HepG2 (cell line): ENCODE data around the gene DSTYK.

Experiments
- ATF7 ChIP-seq, 2 experiments: fragments of 450-650 bp in 1 of 2; sonication (generic) in 1 of 2; formaldehyde crosslinking in 1 of 2; IDR thresholded peaks; 2 replicates each; pipeline versions ENCODE4 v1.4.0 to v1.6.1; 2016 to 2020; ENCODE audit warnings: antibody characterized with exemption in 1 of 2, mild to moderate bottlenecking in 1 of 2, missing genetic modification reagents in 1 of 2
- POLR2A ChIP-seq, 2 experiments: IDR thresholded peaks; 2 replicates each; pipeline ENCODE4 v1.6.1; 2011; ENCODE audit warnings: low read depth in 2 of 2, low read length in 2 of 2, mild to moderate bottlenecking in 1 of 2, moderate library complexity in 1 of 2; ENCODE audit not compliant: insufficient read depth in 1 of 2
- RFX5 ChIP-seq: IDR thresholded peaks from 2 replicates; pipeline ENCODE4 v1.6.1; 2011; ENCODE audit warnings: low read depth, low read length, improper control_type of control experiment
- ZNF530 ChIP-seq: sonication (generic); formaldehyde crosslinking; IDR thresholded peaks from 2 replicates; pipeline ENCODE4 v1.5.0; 2020; ENCODE audit warnings: low read depth, mild to moderate bottlenecking, missing genetic modification reagents
- ZNF672 ChIP-seq: sonication (generic); formaldehyde crosslinking; IDR thresholded peaks from 2 replicates; pipeline ENCODE4 v1.8.1; 2022; ENCODE audit warnings: missing genetic modification reagents
- TF ChIP-seq, protein P1 (sequence below): sonication (generic); formaldehyde crosslinking; IDR thresholded peaks from 2 replicates; pipeline ENCODE4 v1.5.0; 2020; ENCODE audit warnings: mild to moderate bottlenecking, missing genetic modification reagents, moderate library complexity
- TF ChIP-seq, protein P2 (sequence below), 2 experiments: sonication (generic) in 1 of 2; formaldehyde crosslinking in 1 of 2; IDR thresholded peaks; 2 replicates each; pipeline versions ENCODE4 v1.5.1 to v1.6.1; 2011 to 2020; ENCODE audit warnings: borderline replicate concordance in 1 of 2, low read depth in 1 of 2, low read length in 1 of 2, mild to moderate bottlenecking in 1 of 2, missing genetic modification reagents in 1 of 2, moderate library complexity in 1 of 2

DNA sequence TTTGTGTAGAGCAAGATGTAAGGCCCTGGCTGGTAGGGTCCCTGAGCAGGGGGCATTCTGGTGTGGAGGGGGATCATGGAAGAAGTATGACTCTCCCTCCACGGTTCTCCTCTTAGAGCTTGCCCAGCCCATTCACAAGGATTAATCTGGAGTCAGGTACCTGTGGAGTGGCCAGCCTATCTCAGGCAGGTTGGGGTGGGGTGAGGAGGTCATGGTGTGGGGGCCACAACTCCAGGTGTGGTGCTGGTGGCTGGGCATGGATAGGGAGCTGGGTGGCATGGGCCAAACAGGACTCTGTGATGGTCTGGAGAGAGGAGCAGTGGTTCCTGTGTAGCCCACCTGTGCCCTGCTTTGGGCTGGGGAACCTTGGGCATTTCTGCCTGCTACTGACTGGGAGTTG lies 48.5 kb upstream of the DSTYK start:
- TF ChIP-seq, protein P1, sequence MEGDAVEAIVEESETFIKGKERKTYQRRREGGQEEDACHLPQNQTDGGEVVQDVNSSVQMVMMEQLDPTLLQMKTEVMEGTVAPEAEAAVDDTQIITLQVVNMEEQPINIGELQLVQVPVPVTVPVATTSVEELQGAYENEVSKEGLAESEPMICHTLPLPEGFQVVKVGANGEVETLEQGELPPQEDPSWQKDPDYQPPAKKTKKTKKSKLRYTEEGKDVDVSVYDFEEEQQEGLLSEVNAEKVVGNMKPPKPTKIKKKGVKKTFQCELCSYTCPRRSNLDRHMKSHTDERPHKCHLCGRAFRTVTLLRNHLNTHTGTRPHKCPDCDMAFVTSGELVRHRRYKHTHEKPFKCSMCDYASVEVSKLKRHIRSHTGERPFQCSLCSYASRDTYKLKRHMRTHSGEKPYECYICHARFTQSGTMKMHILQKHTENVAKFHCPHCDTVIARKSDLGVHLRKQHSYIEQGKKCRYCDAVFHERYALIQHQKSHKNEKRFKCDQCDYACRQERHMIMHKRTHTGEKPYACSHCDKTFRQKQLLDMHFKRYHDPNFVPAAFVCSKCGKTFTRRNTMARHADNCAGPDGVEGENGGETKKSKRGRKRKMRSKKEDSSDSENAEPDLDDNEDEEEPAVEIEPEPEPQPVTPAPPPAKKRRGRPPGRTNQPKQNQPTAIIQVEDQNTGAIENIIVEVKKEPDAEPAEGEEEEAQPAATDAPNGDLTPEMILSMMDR (CRISPR knock-in tag): no peak
- TF ChIP-seq ZNF530 (CRISPR knock-in tag) (no peak), ZNF672 (CRISPR knock-in tag) (no peak), RFX5 (no peak), POLR2A (IDR thresholded peaks at IDR 0.05; ENCODE audit: insufficient read depth in 1 of 2, low read depth in 2 of 2, low read length in 2 of 2) (no peak), ATF7 (IDR thresholded peaks at IDR 0.05) (no peak), ATF7 (CRISPR knock-in tag; IDR thresholded peaks at IDR 0.05) (no peak)
- TF ChIP-seq, protein P2, sequence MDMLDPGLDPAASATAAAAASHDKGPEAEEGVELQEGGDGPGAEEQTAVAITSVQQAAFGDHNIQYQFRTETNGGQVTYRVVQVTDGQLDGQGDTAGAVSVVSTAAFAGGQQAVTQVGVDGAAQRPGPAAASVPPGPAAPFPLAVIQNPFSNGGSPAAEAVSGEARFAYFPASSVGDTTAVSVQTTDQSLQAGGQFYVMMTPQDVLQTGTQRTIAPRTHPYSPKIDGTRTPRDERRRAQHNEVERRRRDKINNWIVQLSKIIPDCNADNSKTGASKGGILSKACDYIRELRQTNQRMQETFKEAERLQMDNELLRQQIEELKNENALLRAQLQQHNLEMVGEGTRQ (IDR thresholded peaks at IDR 0.05; ENCODE audit: low read depth, low read length): no peak
- TF ChIP-seq, protein P2 (CRISPR knock-in tag; IDR thresholded peaks at IDR 0.05; ENCODE audit: borderline replicate concordance): no peak
